NCI-H2081 (cell line): ENCODE results near the gene KCNMB3.
"Not testable (repeated sequence)": the region's sequence is repeated elsewhere in the genome, so short reads cannot be mapped to it uniquely, and the experiment has no call there.

Experiments
- DNase-seq, 2 experiments: peaks; one replicate each; lab custom pipeline; 2025; lab: John Stamatoyannopoulos, UW

KCNMB3 gene

GRCh38 chr3:179264449-179264848, 13.5 kb upstream of the KCNMB3 start:
- no peak for DNase-seq

DNA sequence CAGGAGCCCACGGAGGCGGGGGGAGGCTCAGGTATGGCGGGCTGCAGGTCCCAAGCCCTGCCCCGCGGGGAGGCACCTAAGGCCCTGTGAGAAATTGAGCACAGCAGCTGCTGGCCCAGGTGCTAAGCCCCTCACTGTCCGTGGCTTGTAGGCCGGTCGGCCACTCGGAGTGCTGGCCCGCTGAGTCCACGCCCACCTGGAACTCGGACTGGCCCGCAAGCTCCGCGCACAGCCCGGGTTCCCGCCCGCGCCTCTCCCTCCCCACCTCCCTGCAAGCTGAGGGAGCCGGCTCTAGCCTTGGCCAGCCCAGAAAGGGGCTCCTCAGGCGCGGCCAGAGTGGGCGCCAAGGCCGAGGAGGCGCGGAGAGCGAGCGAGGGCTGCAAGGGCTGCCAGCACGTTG, 12.2 kb upstream of the KCNMB3 start:
- DNase-seq = no peak

GRCh38 chr3:179260949-179261765, 10.2 kb upstream of the KCNMB3 start:
- DNase-seq = peak; percentile 88 to 90

DNA sequence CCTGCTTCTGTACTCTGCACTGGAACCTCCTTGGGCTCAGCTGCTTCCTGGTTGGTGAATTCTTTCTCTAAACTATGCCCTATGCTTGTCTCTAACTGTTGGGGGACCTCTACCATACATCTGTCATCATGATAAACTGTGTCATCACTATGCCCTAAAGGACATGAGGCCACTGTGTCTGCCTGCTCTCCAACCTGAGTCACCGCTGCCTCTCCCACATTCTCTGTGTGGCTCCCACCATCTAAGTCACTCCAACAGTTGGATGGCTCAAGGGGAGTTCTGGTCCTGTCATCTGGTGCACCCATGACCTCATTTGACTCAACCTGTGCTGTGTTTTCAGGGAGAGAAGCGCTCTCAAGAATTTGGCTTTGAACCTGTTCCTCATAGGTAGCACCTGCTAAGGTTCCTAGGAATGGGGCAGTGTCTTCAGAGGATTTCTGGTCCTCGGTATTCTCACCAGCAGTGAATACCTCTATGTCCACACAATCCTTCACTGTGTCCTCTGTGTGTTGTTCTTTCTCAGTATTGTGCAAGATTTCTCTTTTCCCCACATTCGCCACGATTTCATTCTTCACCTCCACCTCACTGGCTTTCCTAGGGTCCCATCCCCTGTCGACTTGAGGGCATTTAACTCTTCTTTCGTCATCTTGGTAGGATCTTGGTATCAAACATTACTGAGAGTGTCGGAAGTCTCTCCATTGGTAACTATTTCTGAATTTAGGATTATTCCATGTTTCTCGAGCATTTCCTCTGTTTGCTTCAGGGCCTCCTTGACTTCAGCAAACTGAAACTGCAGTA, 9.2 kb upstream of the KCNMB3 start:
- DNase-seq = not testable (repeated sequence)

GRCh38 chr3:179258820-179259219, 7.9 kb upstream of the KCNMB3 start:
- no peak for DNase-seq

DNA sequence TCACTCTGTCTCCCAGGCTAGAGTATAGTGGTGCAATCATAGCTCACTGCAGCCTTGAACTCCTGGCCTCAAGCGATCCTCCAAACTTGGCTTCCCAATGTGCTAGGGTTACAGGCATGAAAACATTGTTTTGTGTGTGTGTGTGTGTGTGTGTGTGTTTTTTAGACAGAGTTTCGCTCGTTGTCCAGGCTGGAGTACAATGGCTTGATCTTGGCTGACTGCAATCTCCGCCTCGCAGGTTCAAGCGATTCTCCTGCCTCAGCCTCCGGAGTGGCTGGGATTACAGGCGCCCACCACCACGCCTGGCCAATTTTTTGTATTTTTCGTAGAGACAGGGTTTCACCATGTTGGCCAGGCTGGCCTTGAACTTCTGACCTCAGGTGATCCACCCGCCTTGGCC, 6.8 kb upstream of the KCNMB3 start:
- not testable (repeated sequence) for DNase-seq

GRCh38 chr3:179256813-179257212, 5.9 kb upstream of the KCNMB3 start:
- DNase-seq = no peak

DNA sequence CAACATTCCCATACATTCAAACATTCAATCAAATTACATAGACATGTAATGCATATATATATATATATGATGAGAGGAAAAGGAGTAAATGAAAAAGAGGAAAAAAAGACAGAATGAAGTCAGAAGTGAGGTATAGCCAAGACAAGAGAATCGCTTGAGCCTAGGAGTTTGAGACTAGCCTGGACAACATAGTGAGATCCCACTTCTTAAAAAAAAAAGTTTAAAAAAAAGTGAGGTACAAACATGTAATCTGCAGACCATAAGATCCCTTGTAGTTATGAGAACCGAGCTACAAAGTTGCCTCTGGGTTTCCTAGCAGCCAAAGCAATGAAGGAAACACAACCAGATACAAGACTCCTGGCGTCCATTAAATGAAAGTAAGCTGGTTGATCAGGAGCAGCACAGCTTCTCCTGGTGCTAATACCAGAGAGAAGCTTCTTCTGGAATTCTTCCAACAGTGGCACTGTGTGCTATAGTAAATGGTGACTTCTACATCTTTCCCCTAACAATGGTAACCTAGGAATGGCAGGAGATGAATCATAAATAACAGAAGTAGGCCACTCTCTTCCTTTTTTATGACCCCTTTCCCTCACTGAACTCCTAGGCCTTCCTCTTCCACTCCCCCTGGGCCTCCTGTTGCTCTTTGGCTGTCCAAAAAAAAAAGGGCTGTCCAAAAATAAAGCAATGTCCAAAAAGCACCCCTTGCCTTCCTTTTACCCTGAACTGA, 3.5 kb downstream of the KCNMB3 start:
- DNase-seq = no peak

DNA sequence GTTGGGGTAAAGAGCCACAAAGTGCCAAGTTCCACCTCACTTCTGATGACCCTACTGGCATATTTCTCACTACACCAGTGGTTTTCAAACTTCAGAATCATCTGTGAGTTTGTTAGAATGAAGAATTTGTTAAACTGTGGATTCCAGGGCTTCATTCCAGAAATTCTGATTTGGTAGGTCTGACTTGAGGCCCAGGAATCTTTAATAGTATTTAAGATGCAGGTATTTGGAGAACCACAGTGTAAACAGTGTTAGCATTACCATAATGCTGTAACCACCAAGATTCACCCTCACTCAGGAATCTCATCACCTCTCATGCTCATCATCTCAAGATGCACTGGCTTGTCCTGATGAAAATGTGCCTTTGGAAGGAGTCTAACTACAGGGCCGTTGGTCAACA, 6.0 kb downstream of the KCNMB3 start:
- no peak for DNase-seq

- not testable (repeated sequence) for DNase-seq
Observed at GRCh38 chr3:179242859-179243258, 8.1 kb downstream of the KCNMB3 start.

DNA sequence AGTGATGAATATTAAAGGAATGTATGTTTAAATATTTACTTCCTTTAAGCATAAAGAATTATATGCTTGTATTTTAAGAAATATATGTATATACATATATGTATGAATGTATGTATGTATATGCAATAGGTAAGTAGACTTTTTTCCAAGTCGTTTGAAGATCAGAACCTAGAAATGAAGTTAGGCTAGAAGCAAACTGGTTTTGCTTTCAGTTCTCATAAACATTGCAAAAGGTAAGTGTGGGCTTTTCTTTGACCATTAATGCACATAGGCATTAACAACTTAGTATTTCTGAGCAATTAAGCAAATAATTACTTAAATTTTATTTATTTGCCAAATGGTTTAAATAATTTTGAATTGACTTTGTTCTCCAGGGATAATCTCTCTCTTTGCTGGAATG, 10.6 kb downstream of the KCNMB3 start:
- DNase-seq = not testable (repeated sequence)

GRCh38 chr3:179236669-179237301, 14.1 kb downstream of the KCNMB3 start:
- DNase-seq = no peak

GRCh38 chr3:179234199-179234598, 16.7 kb downstream of the KCNMB3 start:
- no peak for DNase-seq

DNA sequence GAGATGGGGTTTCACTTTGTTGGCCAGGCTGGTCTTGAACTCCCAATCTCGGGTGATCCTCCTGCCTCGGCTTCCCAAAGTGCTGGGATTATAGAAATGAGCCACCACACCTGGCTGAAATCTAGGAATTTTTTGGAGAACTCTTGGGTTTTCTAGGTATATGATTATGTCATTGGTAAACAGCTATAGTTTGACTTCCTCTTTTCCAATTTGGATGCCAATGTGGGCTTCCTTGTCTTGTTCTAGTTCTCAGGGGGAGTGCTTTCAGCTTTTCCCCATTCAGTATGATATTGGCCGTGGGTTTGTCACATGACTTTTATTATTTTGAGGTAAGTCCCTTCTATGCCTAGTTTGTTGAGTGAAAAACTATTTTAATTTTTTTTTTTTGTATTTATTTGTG, 17.9 kb downstream of the KCNMB3 start:
- no peak for DNase-seq

GRCh38 chr3:179229177-179229576, 21.7 kb downstream of the KCNMB3 start:
- DNase-seq = no peak

- no peak for DNase-seq
Observed at GRCh38 chr3:179227349-179227748, 23.6 kb downstream of the KCNMB3 start.

DNA sequence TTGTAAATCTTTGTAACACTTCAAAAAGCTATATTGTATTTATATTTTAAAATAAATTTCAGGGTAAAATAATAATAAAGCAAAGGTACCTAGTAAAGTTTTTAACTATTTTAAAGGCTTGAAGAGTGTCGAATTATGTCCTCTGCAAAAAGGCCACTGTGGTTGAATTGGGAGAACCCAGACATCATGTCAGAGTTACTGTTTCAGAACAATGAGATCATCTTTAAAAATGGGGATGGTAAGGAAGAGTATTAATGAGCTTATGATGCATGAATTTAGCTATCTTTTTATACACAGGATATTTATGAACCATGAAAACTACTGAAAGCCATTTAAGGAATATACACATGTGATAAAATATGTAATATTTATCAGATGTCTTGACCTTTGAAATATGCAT, 26.3 kb downstream of the KCNMB3 start:
- no peak for DNase-seq

- DNase-seq = no peak
Observed at GRCh38 chr3:179223548-179223947, 27.4 kb downstream of the KCNMB3 start.

DNA sequence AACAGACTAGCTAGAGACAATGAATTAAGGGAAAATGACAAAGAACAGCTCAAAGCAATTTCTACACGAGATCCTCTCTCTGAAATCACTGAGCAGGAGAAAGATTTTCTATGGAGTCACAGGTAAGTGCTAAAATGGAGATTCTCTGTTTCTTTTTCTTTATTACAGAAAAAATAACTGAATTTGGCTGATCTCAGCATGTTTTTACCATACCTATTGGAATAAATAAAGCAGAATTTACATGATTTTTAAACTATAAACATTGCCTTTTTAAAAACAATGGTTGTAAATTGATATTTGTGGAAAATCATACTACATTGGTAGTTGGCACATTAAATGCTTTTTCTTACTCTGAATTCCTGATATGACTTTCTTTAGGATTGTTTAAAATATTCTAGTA, 32.7 kb downstream of the KCNMB3 start:
- DNase-seq = not testable (repeated sequence)

DNA sequence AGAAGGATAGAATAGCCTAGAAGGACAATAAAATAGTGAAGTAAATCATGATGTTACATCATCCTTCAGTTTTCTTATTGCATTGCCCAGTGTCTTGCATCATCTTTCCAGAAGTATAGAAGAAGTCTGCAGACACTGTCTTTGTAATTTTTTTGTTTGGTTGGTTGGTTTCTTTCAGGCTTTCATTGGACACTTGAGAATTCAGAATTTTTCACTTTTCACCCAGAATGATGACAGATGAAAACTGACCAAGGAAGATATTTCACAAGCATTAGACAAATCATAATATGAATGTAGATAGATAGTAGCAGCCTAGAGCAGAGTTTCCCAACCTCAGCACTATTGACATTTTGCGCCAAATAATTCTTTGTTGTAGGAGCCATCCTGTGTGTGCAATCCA, 35.4 kb downstream of the KCNMB3 start:
- DNase-seq = not testable (repeated sequence)

DNA sequence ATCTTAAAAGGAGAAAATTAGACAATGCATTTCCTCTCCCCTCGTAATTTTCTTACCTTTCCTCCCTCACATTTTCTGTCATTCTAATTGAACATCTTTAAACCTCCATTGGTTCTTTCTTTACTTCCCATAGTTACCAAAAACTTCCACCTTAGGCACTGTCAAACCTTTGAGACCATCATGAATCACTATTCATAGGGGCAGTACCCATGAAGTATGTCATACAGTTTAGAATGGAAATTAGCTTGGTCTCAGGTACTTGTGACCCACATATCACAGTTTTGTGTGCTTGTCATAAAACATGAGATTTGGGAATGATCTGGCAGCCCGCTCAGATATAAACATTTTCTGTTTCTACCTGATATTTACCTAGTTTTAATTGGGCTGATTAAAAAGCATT, 50.1 kb downstream of the KCNMB3 start:
- DNase-seq = no peak

DNA sequence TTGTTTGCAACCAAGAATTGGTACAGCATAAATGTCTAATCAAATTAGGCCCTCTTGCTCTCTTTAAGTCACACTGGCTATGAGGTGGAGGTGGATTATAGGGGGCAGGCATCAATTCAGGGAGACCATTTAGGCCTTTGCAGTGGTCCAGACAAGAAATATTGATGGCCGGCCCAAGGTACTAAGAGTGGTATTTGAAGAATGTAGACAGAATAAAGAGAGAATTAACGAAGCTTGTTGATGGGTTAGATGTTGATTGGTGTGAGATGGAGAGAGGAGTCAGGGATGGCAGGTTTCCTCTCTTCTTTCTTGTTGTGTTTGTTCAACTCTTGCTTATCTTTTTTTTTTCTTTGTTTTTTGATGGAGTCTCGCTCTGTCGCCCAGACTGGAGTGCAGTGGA, 54.2 kb downstream of the KCNMB3 start:
- no peak for DNase-seq
